ENCODE data around the gene DHDDS.

- TF ChIP-seq CTCF (IDR thresholded peaks at IDR 0.05; ENCODE audit: low read length): no peak
- no peak for TF ChIP-seq EZH2phosphoT487 (IDR thresholded peaks at IDR 0.05; ENCODE audit: low read length)
- no peak for TF ChIP-seq EZH2 (optimal IDR thresholded peaks at IDR 0.05; ENCODE audit: low read depth, low read length)
Measured at GRCh38 chr1:26472320-26472900, 40.3 kb downstream of the DHDDS start, which contains the start of gene HMGN2.

Data from MM.1S (cell line).